Bone marrow (tissue), 2 donors: ENCODE measurements around the gene DCC.

Experiments
- DNase-seq, 2 donors: peaks; one replicate each; lab custom pipeline; 2025; lab: John Stamatoyannopoulos, UW

The DCC gene

DNA sequence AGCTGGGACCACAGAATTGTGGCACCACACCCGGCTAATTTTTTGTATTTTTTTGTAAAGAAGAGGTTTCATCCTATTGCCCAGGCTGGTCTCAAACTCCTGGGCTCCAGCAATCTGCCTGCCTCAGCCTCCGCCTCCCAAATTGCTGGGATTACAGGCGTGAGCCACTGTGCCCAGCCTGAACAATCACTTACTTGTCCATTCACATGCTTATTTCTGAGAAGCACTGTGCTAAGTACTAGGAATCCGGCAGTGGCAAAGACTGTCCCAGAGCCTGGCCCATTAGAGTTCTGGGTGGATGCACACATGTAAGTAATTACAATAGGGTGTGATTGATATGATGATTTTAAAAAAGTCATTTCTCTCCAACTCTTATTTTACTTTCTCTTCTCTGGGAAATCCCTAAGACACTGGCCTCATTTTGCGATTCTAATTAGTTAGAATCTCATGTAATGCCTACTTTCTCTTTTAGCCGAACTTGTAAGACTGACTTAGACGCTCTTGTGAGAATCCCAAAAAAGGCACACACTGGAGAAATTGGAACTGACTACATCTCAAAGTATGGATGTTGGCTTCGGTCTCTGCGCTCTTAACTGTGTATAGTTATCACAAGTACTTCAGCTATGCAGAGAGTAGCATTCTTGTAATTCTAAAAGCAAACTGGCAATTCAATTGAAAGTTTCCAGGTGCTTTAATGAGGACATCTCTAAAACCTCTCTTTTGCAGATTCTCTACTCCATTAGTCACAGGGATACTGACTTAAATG is 567.7 kb downstream of the DCC start:
- DNase-seq: no peak

GRCh38 chr18:52914148-52914547 is 574.2 kb downstream of the DCC start:
- DNase-seq: no peak

GRCh38 chr18:52920665-52921064 is 580.7 kb downstream of the DCC start:
- no peak for DNase-seq

DNA sequence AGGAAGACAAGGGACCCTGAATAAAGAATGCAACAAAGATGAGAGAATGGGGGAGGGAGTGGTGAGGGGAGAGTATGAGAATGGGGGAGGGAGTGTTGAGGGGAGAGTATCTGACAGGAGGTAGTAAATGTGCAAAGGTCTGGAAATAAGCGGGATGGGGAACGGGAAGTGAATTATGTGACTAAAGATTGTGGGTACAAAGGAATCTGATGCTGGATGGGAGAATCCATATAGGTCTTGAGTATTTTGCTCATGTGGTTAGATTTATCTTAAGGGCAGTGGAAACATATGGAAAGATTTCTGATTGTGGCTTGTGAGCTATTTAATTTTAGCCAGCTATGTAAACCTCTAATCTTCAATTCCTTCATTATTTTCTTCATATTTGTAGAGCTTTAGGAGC is 593.4 kb downstream of the DCC start:
- no peak for DNase-seq

- DNase-seq: no peak
Measured at GRCh38 chr18:52936931-52937330, 596.9 kb downstream of the DCC start.

GRCh38 chr18:52937840-52938239 is 597.8 kb downstream of the DCC start:
- no peak for DNase-seq

DNA sequence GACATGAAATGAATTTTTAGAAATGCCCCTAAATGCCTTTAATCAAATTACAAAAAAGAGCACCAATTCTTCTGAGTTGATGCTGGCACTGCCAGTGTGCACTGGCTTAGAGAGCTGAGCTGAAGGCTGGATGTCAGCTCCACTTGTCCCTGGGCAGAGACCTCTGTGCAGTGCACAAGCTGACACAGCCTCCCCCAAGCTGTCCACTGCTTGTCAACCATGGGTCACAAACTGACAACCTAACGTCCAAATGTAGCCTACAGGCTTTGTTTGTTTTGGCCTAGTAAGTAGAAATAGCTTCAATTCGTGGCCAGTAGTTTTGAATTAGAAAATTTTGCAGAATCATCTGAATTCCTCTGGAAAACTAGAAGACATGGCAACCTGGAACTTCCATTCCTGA is 605.6 kb downstream of the DCC start:
- no peak for DNase-seq

- DNase-seq: no peak
Measured at GRCh38 chr18:52948868-52949444, 609.0 kb downstream of the DCC start.

DNA sequence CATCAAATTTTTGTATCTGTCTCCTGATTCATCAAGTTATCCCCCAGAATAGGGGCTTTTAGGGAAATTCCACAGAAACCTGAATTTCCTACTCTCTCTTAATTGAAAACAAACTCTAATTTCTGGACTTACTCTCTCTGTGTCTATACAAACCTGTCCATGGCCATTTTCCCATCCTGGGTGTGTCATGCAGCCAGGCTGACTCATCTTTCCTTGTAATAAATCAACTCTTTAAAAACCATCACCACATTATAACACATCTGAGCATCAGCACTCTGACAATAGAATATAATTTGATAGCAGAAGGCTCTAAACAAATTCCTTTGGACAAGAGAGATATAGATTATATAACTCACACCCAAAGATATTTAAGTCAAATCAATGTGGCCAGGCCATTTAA is 610.2 kb downstream of the DCC start:
- DNase-seq: no peak

- DNase-seq: no peak
Measured at GRCh38 chr18:52953387-52953786, 613.4 kb downstream of the DCC start.

DNA sequence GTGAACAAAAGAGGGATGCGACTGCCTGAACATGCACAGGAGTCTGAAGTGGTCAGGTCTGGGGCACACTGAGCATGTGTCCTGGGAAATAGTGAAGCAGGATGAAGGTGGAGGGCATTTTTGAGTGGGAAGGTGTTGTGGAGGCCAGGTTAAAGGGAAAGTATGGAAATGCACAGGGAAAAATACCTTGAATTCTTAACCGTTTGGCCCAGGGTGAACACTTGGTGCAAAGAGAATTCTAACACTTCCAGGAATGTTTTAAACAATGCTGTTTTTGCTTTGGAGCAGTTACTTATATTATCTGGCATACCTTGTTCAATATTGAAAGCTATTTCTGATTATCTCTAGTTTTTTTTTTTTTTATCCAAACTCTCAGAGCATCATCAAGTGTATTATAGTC is 623.5 kb downstream of the DCC start:
- DNase-seq: no peak

GRCh38 chr18:52970686-52971085 is 630.7 kb downstream of the DCC start:
- DNase-seq: no peak

DNA sequence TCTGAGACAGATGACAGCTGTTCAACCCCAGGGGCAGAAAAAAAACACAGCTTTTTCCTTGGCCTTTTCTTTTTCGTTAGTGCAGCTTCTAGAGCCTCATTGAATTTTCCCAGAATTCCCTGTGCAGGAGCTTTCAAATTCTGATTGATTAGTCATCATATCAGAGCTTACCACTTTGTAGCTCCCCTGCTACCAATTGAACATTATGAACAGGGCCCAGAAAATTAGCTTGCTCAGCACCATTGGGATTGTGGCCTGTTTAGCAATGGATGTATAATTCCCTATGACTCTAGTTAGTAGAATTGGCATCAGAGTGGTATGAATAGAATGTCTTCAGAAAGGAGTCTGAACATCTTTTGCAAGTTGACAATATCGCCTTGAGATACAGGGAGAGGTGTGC is 631.1 kb downstream of the DCC start:
- DNase-seq: no peak

DNA sequence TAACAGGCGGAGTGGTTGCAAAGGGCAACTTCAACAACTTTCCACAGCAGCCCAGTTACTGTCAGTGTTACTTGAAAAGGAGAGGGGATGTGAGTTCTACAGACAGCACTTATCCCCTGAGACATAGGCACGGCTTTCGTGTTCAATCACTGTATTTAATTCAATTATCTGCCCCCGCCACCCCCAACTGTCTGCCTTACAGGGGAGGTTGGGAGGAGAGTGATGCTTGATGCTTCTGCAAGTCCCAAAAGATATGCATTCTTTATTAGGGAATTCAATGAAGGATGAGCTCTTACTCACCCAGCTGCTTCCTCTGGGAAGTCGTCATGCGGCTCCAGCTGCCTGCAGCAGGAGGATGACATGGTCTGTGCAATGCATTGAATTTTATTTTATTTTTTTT is 639.9 kb downstream of the DCC start:
- no peak for DNase-seq

- DNase-seq: no peak
Measured at GRCh38 chr18:52991246-52991645, 651.2 kb downstream of the DCC start.

DNA sequence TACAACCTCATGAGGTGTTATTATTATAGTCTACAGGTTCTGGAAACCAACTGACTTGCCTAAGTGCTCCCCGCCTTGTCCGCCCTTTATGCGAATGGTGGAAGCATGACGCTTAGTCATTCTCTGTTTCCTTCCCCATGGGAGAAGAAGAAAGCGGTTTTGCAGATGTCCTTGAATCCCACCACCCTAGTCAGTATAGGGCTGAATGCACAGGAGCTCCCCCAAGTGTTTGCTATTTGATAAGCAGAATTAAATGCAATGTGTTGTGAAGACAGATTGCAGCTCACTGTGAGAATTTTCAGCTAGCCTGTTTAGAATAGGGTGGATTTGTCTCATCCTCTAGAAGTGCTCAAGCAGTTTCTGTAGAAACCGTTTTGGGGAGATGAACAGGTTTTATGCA is 652.0 kb downstream of the DCC start:
- no peak for DNase-seq

DNA sequence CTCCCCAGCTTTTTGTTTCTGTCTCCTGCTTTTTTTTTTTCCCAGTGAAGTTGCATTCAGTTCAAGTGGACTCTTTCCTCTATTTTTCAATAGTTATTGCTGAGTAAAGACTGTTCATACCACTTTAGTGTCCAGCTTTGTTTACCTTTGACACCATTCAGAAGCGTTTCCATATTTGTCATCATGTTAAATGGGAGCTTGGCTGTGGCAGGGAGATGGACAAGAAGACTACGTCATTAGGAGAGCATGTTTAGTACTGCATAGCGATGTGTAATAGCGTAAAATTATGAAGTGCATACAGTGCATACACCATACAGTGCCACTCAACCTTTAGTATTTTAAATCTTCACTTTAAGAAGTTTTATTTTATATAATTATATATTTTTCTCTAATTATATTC is 655.9 kb downstream of the DCC start:
- DNase-seq: no peak

- DNase-seq: no peak
Measured at GRCh38 chr18:52999633-53000032, 659.6 kb downstream of the DCC start.

DNA sequence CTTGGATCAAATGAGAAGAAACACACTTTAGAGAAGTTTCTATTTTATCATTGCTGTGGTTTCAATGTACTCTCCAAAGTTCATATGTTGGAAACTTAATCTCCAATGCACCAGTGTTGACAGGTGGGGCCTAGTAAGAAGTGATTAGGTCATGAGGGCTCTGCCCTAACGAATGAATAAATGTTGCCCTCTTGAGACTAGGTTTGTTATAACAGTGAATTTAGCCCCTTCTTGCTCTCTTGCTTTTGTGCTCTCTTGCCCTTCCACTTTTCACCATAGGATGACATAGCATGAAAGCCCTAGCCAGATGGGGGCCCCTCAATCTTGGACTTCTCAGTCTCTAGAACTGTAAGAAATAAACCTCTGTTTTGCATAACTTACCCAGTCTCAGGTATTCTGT is 664.8 kb downstream of the DCC start:
- DNase-seq: no peak

- DNase-seq: no peak
Measured at GRCh38 chr18:53018791-53019190, 678.8 kb downstream of the DCC start.

DNA sequence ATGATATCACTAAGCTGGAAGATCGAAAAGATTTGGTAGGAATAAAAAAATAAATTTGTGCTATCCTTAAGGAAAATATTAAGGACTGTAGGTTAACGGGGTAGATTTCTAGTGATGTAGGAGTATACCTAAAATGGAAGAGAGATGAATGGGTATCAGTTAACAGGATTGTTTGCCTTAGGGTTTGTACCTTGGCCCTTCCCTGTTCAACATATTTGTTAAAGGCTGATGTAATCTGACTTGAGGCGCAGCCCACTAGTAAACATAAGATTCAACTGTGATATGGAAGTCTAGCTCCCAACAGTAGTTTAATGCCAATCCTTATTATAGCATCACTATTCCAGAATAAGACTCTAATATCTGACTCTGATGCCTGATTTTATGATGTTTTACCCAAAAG is 685.2 kb downstream of the DCC start:
- no peak for DNase-seq

- DNase-seq: no peak
Measured at GRCh38 chr18:53028565-53028964, 688.6 kb downstream of the DCC start.

DNA sequence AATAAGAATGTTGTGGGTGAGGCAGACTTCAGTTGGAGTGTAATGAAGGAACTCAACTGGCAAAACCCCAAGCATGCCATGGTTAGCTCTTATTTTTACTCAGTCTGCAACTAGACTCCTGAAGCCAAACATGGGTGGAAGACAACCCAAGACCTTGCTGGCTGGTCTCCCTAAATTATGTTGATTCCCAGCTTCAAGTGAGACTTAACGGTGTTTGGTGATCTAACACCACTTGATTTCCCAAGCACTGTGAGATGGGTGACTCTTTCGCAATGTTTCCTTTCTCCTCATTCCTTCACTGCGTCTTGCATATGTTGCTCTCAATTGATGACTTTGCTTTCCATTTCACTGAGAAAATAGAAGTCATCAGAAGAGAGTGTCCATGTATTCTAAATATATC is 693.1 kb downstream of the DCC start:
- no peak for DNase-seq

- no peak for DNase-seq
Measured at GRCh38 chr18:53038608-53039007, 698.6 kb downstream of the DCC start.
